A673 (cell line): ENCODE measurements around the gene GMDS. TPM values are rescaled to one million over a fixed set of nuclear protein-coding genes. Genes with fewer than 3 reads are reported as not detected.

Experiments used
- BruUV-seq: library from RNA; stranded (reverse); fragments of 400-500 nt; replicated peaks from 2 replicates; lab custom pipeline; 2021; lab: Mats Ljungman, UMichigan
- CTCF ChIA-PET: fragments of 300-600 bp; sonication (Branson Sonifier 250); formaldehyde crosslinking; loops from one replicate; lab custom pipeline; 2022; ENCODE audit warnings: antibody characterized with exemption; lab: Charles Lee
- POLR2A ChIA-PET: fragments of 300-600 bp; sonication (Branson Sonifier 250); formaldehyde crosslinking; loops from one replicate; lab custom pipeline; 2022; ENCODE audit warnings: antibody characterized with exemption; ENCODE audit not compliant: low non-redundant PET; lab: Charles Lee
- DNase-seq: peaks from one replicate; pipeline ENCODE4 v3.0.0-alpha.2; 2015; ENCODE audit warnings: low spot score
- H3K27ac ChIP-seq: fragments of 200-600 bp; sonication (generic); 2 replicates; pipeline ENCODE4 v1.5.1; 2016; ENCODE audit warnings: mixed run types, low read depth, mild to moderate bottlenecking, mixed read lengths, antibody characterized with exemption, low read length; ENCODE audit not compliant: poor library complexity, severe bottlenecking
- H3K27me3 ChIP-seq: fragments of 200-600 bp; sonication (generic); replicated peaks from 2 replicates; pipeline ENCODE4 v1.6.1; 2017; ENCODE audit warnings: mixed run types, low read depth, mild to moderate bottlenecking, mixed read lengths, antibody characterized with exemption, low read length; ENCODE audit not compliant: insufficient read depth, poor library complexity
- H3K36me3 ChIP-seq: fragments of 200-600 bp; sonication (generic); 2 replicates; pipeline ENCODE4 v1.6.1; 2016; ENCODE audit warnings: mixed run types, mild to moderate bottlenecking, mixed read lengths, antibody characterized with exemption, low read length; ENCODE audit not compliant: insufficient read depth, poor library complexity, severe bottlenecking
- H3K4me1 ChIP-seq: fragments of 200-600 bp; sonication (generic); 2 replicates; pipeline ENCODE4 v1.6.1; 2017; ENCODE audit warnings: mixed run types, mild to moderate bottlenecking, mixed read lengths, antibody characterized with exemption, low read length; ENCODE audit not compliant: insufficient read depth, poor library complexity, severe bottlenecking
- H3K4me3 ChIP-seq: fragments of 200-600 bp; sonication (generic); 2 replicates; pipeline ENCODE4 v1.5.1; 2016; ENCODE audit warnings: low read depth, mixed run types, mild to moderate bottlenecking, mixed read lengths, low read length; ENCODE audit not compliant: poor library complexity, severe bottlenecking
- H3K9me3 ChIP-seq: fragments of 200-600 bp; sonication (generic); 2 replicates; pipeline ENCODE4 v1.6.1; 2016; ENCODE audit warnings: mixed run types, low read depth, mild to moderate bottlenecking, mixed read lengths, antibody characterized with exemption, low read length; ENCODE audit not compliant: poor library complexity, severe bottlenecking
- CTCF ChIP-seq: fragments of 300-800, 200-600 bp; sonication (generic); conservative IDR thresholded peaks from 2 replicates; pipeline ENCODE4 v1.5.1; 2017; ENCODE audit warnings: low read depth, mild to moderate bottlenecking, antibody characterized with exemption, low read length, moderate library complexity, mixed read lengths
- EZH2 ChIP-seq: fragments of 200-600 bp; sonication (generic); IDR thresholded peaks from 2 replicates; pipeline ENCODE4 v1.6.1; 2017; ENCODE audit warnings: borderline replicate concordance, low read depth, mild to moderate bottlenecking, mixed read lengths, antibody characterized with exemption, low read length; ENCODE audit not compliant: poor library complexity, severe bottlenecking
- intact Hi-C: fragments of 100-400 bp; cut with micrococcal nuclease; formaldehyde crosslinking; loops from one replicate; pipeline ENCODE4 v1.10.0; 2022; ENCODE audit not compliant: unreplicated experiment
- total RNA-seq: library from RNA; stranded (reverse); gene quantifications from 2 replicates; pipeline ENCODE4 v1.2.3, GENCODE V29; 2021

The GMDS gene
- total RNA-seq, 1 experiment from 2014 or later = 15.2 TPM

- Histone ChIP-seq H3K27ac (no peak overlapping the region), H3K36me3 (no peaks in the 10 kb centered on the region), H3K27me3 (no peaks in the 10 kb centered on the region), H3K9me3 (no peaks in the 10 kb centered on the region), H3K4me1 (no peaks in the 10 kb centered on the region), H3K4me3 (no peak overlapping the region)
- ChIA-PET CTCF (no interaction called here), POLR2A (no interaction called here)
- DNase-seq = no peak
- BruUV-seq = no TSS peak
- intact Hi-C loops = no loop called here
- TF ChIP-seq CTCF = no peak
- no peak for TF ChIP-seq EZH2
Observed at GRCh38 chr6:2134554-2134953, 110.9 kb downstream of the GMDS start.

GRCh38 chr6:2133716-2134310 is 111.6 kb downstream of the GMDS start:
- H3K9me3 ChIP-seq = no peaks in the 10 kb centered on the region
- no peak for TF ChIP-seq CTCF
- TF ChIP-seq EZH2 = no peak
- no peak overlapping the region for H3K27ac ChIP-seq
- H3K36me3 ChIP-seq = no peaks in the 10 kb centered on the region
- no peak overlapping the region for H3K4me3 ChIP-seq
- no peak for DNase-seq
- CTCF ChIA-PET = no interaction called here
- POLR2A ChIA-PET = no interaction called here
- no peaks in the 10 kb centered on the region for H3K4me1 ChIP-seq
- intact Hi-C loops = no loop called here
- no peaks in the 10 kb centered on the region for H3K27me3 ChIP-seq
- no TSS peak for BruUV-seq

GRCh38 chr6:2132916-2133315 is 112.5 kb downstream of the GMDS start:
- TF ChIP-seq EZH2 (no peak), CTCF (no peak)
- DNase-seq = no peak
- no peaks in the 10 kb centered on the region for H3K9me3 ChIP-seq
- POLR2A ChIA-PET = no interaction called here
- H3K27ac ChIP-seq = no peak overlapping the region
- CTCF ChIA-PET = no interaction called here
- H3K27me3 ChIP-seq = no peaks in the 10 kb centered on the region
- H3K4me3 ChIP-seq = no peak overlapping the region
- intact Hi-C loops = no loop called here
- H3K36me3 ChIP-seq = no peaks in the 10 kb centered on the region
- BruUV-seq = no TSS peak
- no peaks in the 10 kb centered on the region for H3K4me1 ChIP-seq
